Activated CD4-positive, alpha-beta memory T cell treated with anti-CD3 and anti-CD28 coated beads, Interleukin-2, amount 10 ng/mL, durations not matched to agents 7 days and 5 days (primary cell): ENCODE measurements around the gene ASCC3. TPM values are rescaled to one million over a fixed set of nuclear protein-coding genes. Genes with fewer than 3 reads are reported as not detected.
"Not testable (repeated sequence)": the region's sequence is repeated elsewhere in the genome, so short reads cannot be mapped to it uniquely, and the experiment has no call there.

Experiments used
- CTCF ChIA-PET: fragments of 350-600 bp; sonication (Branson Sonifier 250); formaldehyde crosslinking; loops from one replicate; lab custom pipeline; 2021; ENCODE audit warnings: antibody characterized with exemption, inconsistent platforms; lab: Charles Lee
- POLR2A ChIA-PET: fragments of 350-600 bp; sonication (Branson Sonifier 250); formaldehyde crosslinking; loops from one replicate; lab custom pipeline; 2021; ENCODE audit warnings: antibody characterized with exemption; lab: Charles Lee
- DNase-seq: peaks from one replicate; pipeline ENCODE4 v3.0.0-alpha.2; 2020
- H3K27ac Mint-ChIP-seq: one replicate; pipeline ENCODE4 v1.8.0; 2021; ENCODE audit warnings: mild to moderate bottlenecking, mixed read lengths
- H3K27me3 Mint-ChIP-seq: one replicate; pipeline ENCODE4 v1.8.0; 2021; ENCODE audit warnings: mixed read lengths
- H3K36me3 Mint-ChIP-seq: one replicate; pipeline ENCODE4 v1.8.0; 2021; ENCODE audit warnings: low read depth, mixed read lengths
- H3K4me1 Mint-ChIP-seq: one replicate; pipeline ENCODE4 v1.8.0; 2021; ENCODE audit warnings: mixed read lengths
- H3K4me3 Mint-ChIP-seq: one replicate; pipeline ENCODE4 v1.8.0; 2021; ENCODE audit warnings: mild to moderate bottlenecking, mixed read lengths
- H3K9me3 Mint-ChIP-seq: one replicate; pipeline ENCODE4 v1.8.0; 2021; ENCODE audit warnings: mixed read lengths
- total RNA-seq, 2 experiments: library from RNA; stranded (reverse); gene quantifications; one replicate each; pipeline ENCODE4 v1.2.3, GENCODE V29; 2021

Gene ASCC3
- total RNA-seq, 2 experiments from 2014 or later, result 42.4 to 46.0 TPM

GRCh38 chr6:100641147-100641546 is 240.0 kb downstream of the ASCC3 start:
- H3K27me3 Mint-ChIP-seq, POLR2A ChIA-PET, H3K27ac Mint-ChIP-seq, DNase-seq, H3K4me3 Mint-ChIP-seq, H3K9me3 Mint-ChIP-seq, H3K4me1 Mint-ChIP-seq, CTCF ChIA-PET: not testable (repeated sequence)
- peaks cover 56% of the 10 kb centered on the region for H3K36me3 Mint-ChIP-seq

- no peaks in the 10 kb centered on the region for H3K4me1 Mint-ChIP-seq
- H3K27me3 Mint-ChIP-seq, result no peaks in the 10 kb centered on the region
- no peak overlapping the region for H3K27ac Mint-ChIP-seq
- POLR2A ChIA-PET, result no interaction called here
- no peaks in the 10 kb centered on the region for H3K9me3 Mint-ChIP-seq
- DNase-seq, result no peak
- H3K36me3 Mint-ChIP-seq, result peaks cover 27% of the 10 kb centered on the region
- H3K4me3 Mint-ChIP-seq, result no peak overlapping the region
- CTCF ChIA-PET, result no interaction called here
Observed at GRCh38 chr6:100633096-100633777, 247.9 kb downstream of the ASCC3 start.

GRCh38 chr6:100630536-100630935 is 250.6 kb downstream of the ASCC3 start:
- no peaks in the 10 kb centered on the region for H3K9me3 Mint-ChIP-seq
- no peaks in the 10 kb centered on the region for H3K4me1 Mint-ChIP-seq
- CTCF ChIA-PET, result no interaction called here
- no peak overlapping the region for H3K4me3 Mint-ChIP-seq
- H3K27ac Mint-ChIP-seq, result no peak overlapping the region
- H3K36me3 Mint-ChIP-seq, result peaks cover 20% of the 10 kb centered on the region
- DNase-seq, result no peak
- POLR2A ChIA-PET, result no interaction called here
- H3K27me3 Mint-ChIP-seq, result no peaks in the 10 kb centered on the region

GRCh38 chr6:100627911-100628758 is 253.0 kb downstream of the ASCC3 start:
- Mint-ChIP-seq H3K36me3 (peaks cover 27% of the 10 kb centered on the region), H3K27ac (no peak overlapping the region), H3K4me3 (no peak overlapping the region), H3K4me1 (no peaks in the 10 kb centered on the region), H3K27me3 (no peaks in the 10 kb centered on the region), H3K9me3 (no peaks in the 10 kb centered on the region)
- ChIA-PET CTCF (interaction anchor here (1.8 kb wide), 1 partner anchor 21 kb away, joined by 4 read pairs; no protein-coding TSS in a partner anchor), POLR2A (no interaction called here)
- no peak for DNase-seq

GRCh38 chr6:100626721-100627120 is 254.4 kb downstream of the ASCC3 start:
- H3K36me3 Mint-ChIP-seq, result peaks cover 32% of the 10 kb centered on the region
- H3K27ac Mint-ChIP-seq, result no peak overlapping the region
- no peak overlapping the region for H3K4me3 Mint-ChIP-seq
- POLR2A ChIA-PET, result no interaction called here
- DNase-seq, result no peak
- peaks cover 6% of the 10 kb centered on the region for H3K9me3 Mint-ChIP-seq
- no peaks in the 10 kb centered on the region for H3K27me3 Mint-ChIP-seq
- CTCF ChIA-PET, result interaction anchor here (1.8 kb wide), 1 partner anchor 19 kb away, joined by 4 read pairs; no protein-coding TSS in a partner anchor
- no peaks in the 10 kb centered on the region for H3K4me1 Mint-ChIP-seq

GRCh38 chr6:100622907-100623692 is 258.0 kb downstream of the ASCC3 start:
- no peak overlapping the region for H3K4me3 Mint-ChIP-seq
- no peaks in the 10 kb centered on the region for H3K4me1 Mint-ChIP-seq
- CTCF ChIA-PET, result no interaction called here
- H3K9me3 Mint-ChIP-seq, result peaks cover 6% of the 10 kb centered on the region
- no peak overlapping the region for H3K27ac Mint-ChIP-seq
- peaks cover 42% of the 10 kb centered on the region for H3K36me3 Mint-ChIP-seq
- H3K27me3 Mint-ChIP-seq, result no peaks in the 10 kb centered on the region
- no peak for DNase-seq
- POLR2A ChIA-PET, result no interaction called here

GRCh38 chr6:100620085-100620840 is 260.9 kb downstream of the ASCC3 start:
- DNase-seq, result no peak

GRCh38 chr6:100618351-100618671 is 262.8 kb downstream of the ASCC3 start:
- no peak for DNase-seq
- Mint-ChIP-seq H3K36me3 (peaks cover 36% of the 10 kb centered on the region), H3K27ac (no peak overlapping the region), H3K27me3 (no peaks in the 10 kb centered on the region), H3K4me1 (no peaks in the 10 kb centered on the region), H3K9me3 (peaks cover 6% of the 10 kb centered on the region), H3K4me3 (no peak overlapping the region)
- POLR2A ChIA-PET, result no interaction called here
- CTCF ChIA-PET, result no interaction called here

More at GRCh38 chr6:100620085-100620840, 260.9 kb downstream of the ASCC3 start:
- ChIA-PET POLR2A (no interaction called here), CTCF (interaction anchor here (0.6 kb wide), 1 partner anchor 1152 kb away, joined by 3 read pairs; no protein-coding TSS in a partner anchor)
- peaks cover 6% of the 10 kb centered on the region for H3K9me3 Mint-ChIP-seq
- peaks cover 39% of the 10 kb centered on the region for H3K36me3 Mint-ChIP-seq
- no peak overlapping the region for H3K27ac Mint-ChIP-seq
- no peaks in the 10 kb centered on the region for H3K27me3 Mint-ChIP-seq
- no peaks in the 10 kb centered on the region for H3K4me1 Mint-ChIP-seq
- H3K4me3 Mint-ChIP-seq, result no peak overlapping the region

- H3K27ac Mint-ChIP-seq, result no peak overlapping the region
Observed at GRCh38 chr6:100617633-100618350, 263.3 kb downstream of the ASCC3 start.

GRCh38 chr6:100614933-100615332 is 266.2 kb downstream of the ASCC3 start:
- Mint-ChIP-seq H3K27me3 (no peaks in the 10 kb centered on the region), H3K4me3 (no peak overlapping the region), H3K36me3 (peaks cover 19% of the 10 kb centered on the region), H3K4me1 (no peaks in the 10 kb centered on the region), H3K9me3 (no peaks in the 10 kb centered on the region), H3K27ac (no peak overlapping the region)
- DNase-seq, result no peak
- ChIA-PET CTCF (no interaction called here), POLR2A (no interaction called here)

More at GRCh38 chr6:100617633-100618350, 263.3 kb downstream of the ASCC3 start:
- peaks cover 6% of the 10 kb centered on the region for H3K9me3 Mint-ChIP-seq
- POLR2A ChIA-PET, result no interaction called here
- H3K27me3 Mint-ChIP-seq, result no peaks in the 10 kb centered on the region
- DNase-seq, result no peak
- H3K4me1 Mint-ChIP-seq, result no peaks in the 10 kb centered on the region
- no peak overlapping the region for H3K4me3 Mint-ChIP-seq
- CTCF ChIA-PET, result no interaction called here
- peaks cover 36% of the 10 kb centered on the region for H3K36me3 Mint-ChIP-seq

- Mint-ChIP-seq H3K27ac (no peak overlapping the region), H3K4me1 (no peaks in the 10 kb centered on the region), H3K4me3 (no peak overlapping the region), H3K9me3 (no peaks in the 10 kb centered on the region), H3K36me3 (peaks cover 15% of the 10 kb centered on the region), H3K27me3 (no peaks in the 10 kb centered on the region)
- ChIA-PET POLR2A (no interaction called here), CTCF (no interaction called here)
- no peak for DNase-seq
Observed at GRCh38 chr6:100614386-100614785, 266.7 kb downstream of the ASCC3 start.

GRCh38 chr6:100613656-100614055 is 267.5 kb downstream of the ASCC3 start:
- no peak for DNase-seq
- no peak overlapping the region for H3K27ac Mint-ChIP-seq
- CTCF ChIA-PET, result no interaction called here
- no peak overlapping the region for H3K4me3 Mint-ChIP-seq
- H3K36me3 Mint-ChIP-seq, result peaks cover 15% of the 10 kb centered on the region
- H3K4me1 Mint-ChIP-seq, result no peaks in the 10 kb centered on the region
- POLR2A ChIA-PET, result no interaction called here
- no peaks in the 10 kb centered on the region for H3K9me3 Mint-ChIP-seq
- H3K27me3 Mint-ChIP-seq, result no peaks in the 10 kb centered on the region
